ENCODE data around the gene UBE2I.

DNA sequence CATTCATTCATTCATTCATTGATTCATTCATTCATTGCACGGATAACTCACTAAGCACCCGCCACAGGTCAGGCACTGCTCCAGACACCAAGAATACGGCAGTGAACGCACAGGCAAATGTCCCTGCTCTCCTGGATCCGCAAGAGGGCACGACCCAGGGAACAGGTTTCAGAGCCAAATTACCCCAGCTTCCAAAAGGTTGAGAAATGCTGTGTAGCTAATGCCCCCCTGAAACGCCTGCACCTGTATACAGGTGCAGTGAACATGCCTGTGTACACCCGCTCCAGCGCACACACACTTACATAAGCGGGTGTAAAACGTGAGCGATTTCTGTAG, 9.6 kb upstream of the UBE2I start:
- TF ChIP-seq, protein P1, sequence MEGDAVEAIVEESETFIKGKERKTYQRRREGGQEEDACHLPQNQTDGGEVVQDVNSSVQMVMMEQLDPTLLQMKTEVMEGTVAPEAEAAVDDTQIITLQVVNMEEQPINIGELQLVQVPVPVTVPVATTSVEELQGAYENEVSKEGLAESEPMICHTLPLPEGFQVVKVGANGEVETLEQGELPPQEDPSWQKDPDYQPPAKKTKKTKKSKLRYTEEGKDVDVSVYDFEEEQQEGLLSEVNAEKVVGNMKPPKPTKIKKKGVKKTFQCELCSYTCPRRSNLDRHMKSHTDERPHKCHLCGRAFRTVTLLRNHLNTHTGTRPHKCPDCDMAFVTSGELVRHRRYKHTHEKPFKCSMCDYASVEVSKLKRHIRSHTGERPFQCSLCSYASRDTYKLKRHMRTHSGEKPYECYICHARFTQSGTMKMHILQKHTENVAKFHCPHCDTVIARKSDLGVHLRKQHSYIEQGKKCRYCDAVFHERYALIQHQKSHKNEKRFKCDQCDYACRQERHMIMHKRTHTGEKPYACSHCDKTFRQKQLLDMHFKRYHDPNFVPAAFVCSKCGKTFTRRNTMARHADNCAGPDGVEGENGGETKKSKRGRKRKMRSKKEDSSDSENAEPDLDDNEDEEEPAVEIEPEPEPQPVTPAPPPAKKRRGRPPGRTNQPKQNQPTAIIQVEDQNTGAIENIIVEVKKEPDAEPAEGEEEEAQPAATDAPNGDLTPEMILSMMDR (conservative IDR thresholded peaks at IDR 0.05): no peak
- no peak for TF ChIP-seq EZH2 (IDR thresholded peaks at IDR 0.05; ENCODE audit: low read depth)
